Measurements from ENCODE around the gene ALKBH5. TPM values are rescaled to one million over a fixed set of nuclear protein-coding genes. Genes with fewer than 3 reads are reported as not detected.

ALKBH5 gene
- total and polyA plus RNA-seq, 2 experiments from 2014 or later, result 32.2 to 117 TPM

- Histone ChIP-seq H3K4me3 (no peak overlapping the region), H3K36me3 (ENCODE audit: insufficient read depth) (no peaks in the 10 kb centered on the region), H3K4me1 (ENCODE audit: insufficient read depth) (peaks cover 4% of the 10 kb centered on the region; the same call in 1 of the 2 replicates), H3F3A (replicated peaks; ENCODE audit: low read depth) (no peaks in the 10 kb centered on the region), H3K9me2 (ENCODE audit: insufficient read depth) (no peaks in the 10 kb centered on the region), H4K20me1 (replicated peaks; ENCODE audit: insufficient read depth) (no peaks in the 10 kb centered on the region), H2AFZ (no peak overlapping the region), H3K27ac (ENCODE audit: low read depth) (no peak overlapping the region), H3K79me2 (replicated peaks; ENCODE audit: insufficient read depth) (no peaks in the 10 kb centered on the region), H3K4me2 (no peak overlapping the region), H3K27me3 (ENCODE audit: insufficient read depth) (no peaks in the 10 kb centered on the region)
- Mint-ChIP-seq H3K27ac (no peak overlapping the region), H3K27me3 (ENCODE audit: insufficient read depth, low read depth, poor library complexity) (peaks cover 7% of the 10 kb centered on the region), H3K9me3 (no peaks in the 10 kb centered on the region; the same call in 2 of the 3 replicates), H3K4me3 (no peak overlapping the region), H3K4me1 (peaks cover 8% of the 10 kb centered on the region), H3K36me3 (ENCODE audit: low read depth) (no peaks in the 10 kb centered on the region)
- TF ChIP-seq NANOG (IDR thresholded peaks at IDR 0.05; ENCODE audit: borderline replicate concordance), result no peak
- TF ChIP-seq REST (IDR thresholded peaks at IDR 0.05; ENCODE audit: unreplicated experiment), result no peak
- no peak for TF ChIP-seq ZNF114 (CRISPR knock-in tag; IDR thresholded peaks at IDR 0.05)
- no peak for TF ChIP-seq STAT1 (IDR thresholded peaks at IDR 0.05; ENCODE audit: unreplicated experiment)
- TF ChIP-seq CREB1 (CRISPR knock-in tag; IDR thresholded peaks at IDR 0.05; ENCODE audit: low read depth), result no peak
- no peak for TF ChIP-seq ETS1 (IDR thresholded peaks at IDR 0.05)
- TF ChIP-seq ZNF462 (CRISPR knock-in tag; IDR thresholded peaks at IDR 0.05), result no peak
- no peak for TF ChIP-seq POLR2AphosphoS5 (IDR thresholded peaks at IDR 0.05; ENCODE audit: low read depth)
- TF ChIP-seq JUNB (IDR thresholded peaks at IDR 0.05; ENCODE audit: unreplicated experiment), result no peak
- TF ChIP-seq EZH2phosphoT487 (IDR thresholded peaks at IDR 0.05; ENCODE audit: unreplicated experiment), result no peak
- TF ChIP-seq EZH2 (IDR thresholded peaks at IDR 0.05; ENCODE audit: low read depth, unreplicated experiment), result no peak
- TF ChIP-seq ZNF331 (CRISPR knock-in tag; IDR thresholded peaks at IDR 0.05; ENCODE audit: low read depth), result no peak
- TF ChIP-seq CTCF (conservative IDR thresholded peaks at IDR 0.05; ENCODE audit: low read depth in 2 of 2), result no peak
- DNase-seq (ENCODE audit: low spot score), result no peak
- ATAC-seq, result no peak
These were observed 23.3 kb upstream of the ALKBH5 start for GRCh38 chr17:18160128-18160856.

Measured in GM23338 (cell line).